CD14-positive monocyte (primary cell): ENCODE data around the gene SLC25A48. TPM values are rescaled to one million over a fixed set of nuclear protein-coding genes. Genes with fewer than 3 reads are reported as not detected.

ENCODE experiments used
- DNase-seq, 3 donors: peaks; one replicate each; pipeline ENCODE4 v3.0.0-alpha.2; 2011 to 2022
- H2AFZ ChIP-seq: 2 replicates; pipeline ENCODE4 v1.6.0; 2012; ENCODE audit warnings: mild to moderate bottlenecking, low read depth, low read length, inconsistent platforms; ENCODE audit not compliant: insufficient read depth, poor library complexity, severe bottlenecking
- H3K27ac ChIP-seq, 2 donors: 1 replicate in 1 of 2; 2 replicates in 1 of 2; pipeline ENCODE4 v1.5.1; 2012 to 2013; ENCODE audit warnings: low read length in 2 of 2, control low read depth in 1 of 2, inconsistent platforms in 1 of 2, low read depth in 1 of 2, mild to moderate bottlenecking in 1 of 2
- H3K27me3 ChIP-seq, 2 donors: one replicate each; pipeline versions ENCODE4 v1.6.0 to v1.6.1; 2011 to 2013; ENCODE audit warnings: low read length in 2 of 2; ENCODE audit not compliant: control insufficient read depth in 2 of 2, insufficient read depth in 2 of 2
- H3K36me3 ChIP-seq, 2 donors: replicated peaks in 1 of 2; 1 replicate in 1 of 2; 2 replicates in 1 of 2; pipeline versions ENCODE4 v1.5.1 to v1.6.1; 2012 to 2013; ENCODE audit warnings: low read length in 2 of 2, control low read depth in 1 of 2, inconsistent platforms in 1 of 2, mild to moderate bottlenecking in 1 of 2; ENCODE audit not compliant: insufficient read depth in 2 of 2, control insufficient read depth in 1 of 2
- H3K4me1 ChIP-seq, 2 donors: 1 replicate in 1 of 2; 2 replicates in 1 of 2; pipeline versions ENCODE4 v1.5.1 to v1.6.1; 2012 to 2013; ENCODE audit warnings: low read length in 2 of 2, control low read depth in 1 of 2, inconsistent platforms in 1 of 2, mild to moderate bottlenecking in 1 of 2, moderate library complexity in 1 of 2; ENCODE audit not compliant: insufficient read depth in 2 of 2, control insufficient read depth in 1 of 2
- H3K4me2 ChIP-seq: replicated peaks from 2 replicates; pipeline ENCODE3; 2012; ENCODE audit warnings: low read length, moderate library complexity, mild to moderate bottlenecking; ENCODE audit not compliant: poor library complexity, severe bottlenecking; ENCODE audit errors: extremely low read depth
- H3K4me3 ChIP-seq, 3 experiments: fragments of 200-600 bp in 1 of 3; sonication (generic) in 1 of 3; replicated peaks in 1 of 3; 1 replicate in 2 of 3; 2 replicates in 1 of 3; pipeline ENCODE4 v1.5.1; 2011 to 2013; ENCODE audit warnings: low read length in 3 of 3, mild to moderate bottlenecking in 3 of 3, control low read depth in 2 of 3, low read depth in 2 of 3, inconsistent platforms in 1 of 3, moderate library complexity in 1 of 3
- H3K79me2 ChIP-seq: 2 replicates; pipeline ENCODE4 v1.6.0; 2012; ENCODE audit warnings: mild to moderate bottlenecking, control low read depth, inconsistent platforms, low read length, moderate library complexity; ENCODE audit not compliant: insufficient read depth
- H3K9ac ChIP-seq: 2 replicates; pipeline ENCODE4 v1.6.0; 2017; ENCODE audit warnings: low read length, mild to moderate bottlenecking; ENCODE audit not compliant: insufficient read depth, poor library complexity, severe bottlenecking
- H3K9me3 ChIP-seq, 2 donors: replicated peaks in 1 of 2; 1 replicate in 1 of 2; 2 replicates in 1 of 2; pipeline versions ENCODE4 v1.5.1 to v1.6.1; 2012 to 2013; ENCODE audit warnings: low read length in 2 of 2, control low read depth in 1 of 2; ENCODE audit not compliant: control insufficient read depth in 1 of 2, insufficient read depth in 1 of 2
- H4K20me1 ChIP-seq: 2 replicates; pipeline ENCODE4 v1.6.0; 2012; ENCODE audit warnings: mild to moderate bottlenecking, low read length, control low read depth, moderate library complexity; ENCODE audit not compliant: insufficient read depth
- H3K27ac Mint-ChIP-seq, 7 donors: one replicate each; pipeline ENCODE4 v1.8.0; 2020; ENCODE audit warnings: mild to moderate bottlenecking in 7 of 7, mixed read lengths in 7 of 7, moderate library complexity in 6 of 7, inconsistent platforms in 2 of 7
- H3K27me3 Mint-ChIP-seq, 3 donors: one replicate each; pipeline ENCODE4 v1.8.0; 2021 to 2022; ENCODE audit warnings: low read depth in 3 of 3, mild to moderate bottlenecking in 3 of 3, mixed read lengths in 3 of 3, moderate library complexity in 3 of 3, inconsistent platforms in 1 of 3
- H3K36me3 Mint-ChIP-seq, 2 donors: one replicate each; pipeline ENCODE4 v1.8.0; 2020; ENCODE audit warnings: mixed read lengths in 2 of 2, inconsistent platforms in 1 of 2, mild to moderate bottlenecking in 1 of 2
- H3K4me1 Mint-ChIP-seq: one replicate; pipeline ENCODE4 v1.8.0; 2020; ENCODE audit warnings: mild to moderate bottlenecking, mixed read lengths
- H3K4me3 Mint-ChIP-seq, 2 donors: one replicate each; pipeline ENCODE4 v1.8.0; 2020; ENCODE audit warnings: mild to moderate bottlenecking in 2 of 2, mixed read lengths in 2 of 2, moderate library complexity in 1 of 2
- H3K9me3 Mint-ChIP-seq, 7 donors: one replicate each; pipeline ENCODE4 v1.8.0; 2020 to 2022; ENCODE audit warnings: mixed read lengths in 7 of 7, mild to moderate bottlenecking in 6 of 7, moderate library complexity in 6 of 7, inconsistent platforms in 2 of 7
- whole genome bisulfite sequencing: methylation state at CpG from one replicate; pipeline ENCODE4 v1.1.5; 2013; ENCODE audit warnings: missing lambda C conversion rate; ENCODE audit not compliant: insufficient coverage; 5-methylcytosine and 5-hydroxymethylcytosine counted together
- intact Hi-C, 2 donors: fragments of 100-400 bp; cut with micrococcal nuclease; formaldehyde crosslinking; loops; one replicate each; pipeline versions ENCODE4 v1.15.0 to v1.15.1; 2023
- polyA plus RNA-seq, 3 donors: library from polyadenylated mRNA; depleted of rRNA in 1 of 3; unstranded in 2 of 3; stranded (reverse) in 1 of 3; fragments of 300-500 nt in 2 of 3; fragments of >200 nt in 1 of 3; fragmentation: Illumina TruSeq in 2 of 3; gene quantifications; 1 replicate in 2 of 3; 2 replicates in 1 of 3; pipeline ENCODE4 v1.2.3, GENCODE V29; 2012 to 2021
- TF ChIP-seq, protein P1 (sequence below): fragments of 200-600 bp; IDR thresholded peaks from one replicate; pipeline ENCODE4 v1.8.0; 2022; ENCODE audit warnings: antibody characterized with exemption, mild to moderate bottlenecking

Gene SLC25A48
- polyA plus RNA-seq, 3 donors = not detected

DNA sequence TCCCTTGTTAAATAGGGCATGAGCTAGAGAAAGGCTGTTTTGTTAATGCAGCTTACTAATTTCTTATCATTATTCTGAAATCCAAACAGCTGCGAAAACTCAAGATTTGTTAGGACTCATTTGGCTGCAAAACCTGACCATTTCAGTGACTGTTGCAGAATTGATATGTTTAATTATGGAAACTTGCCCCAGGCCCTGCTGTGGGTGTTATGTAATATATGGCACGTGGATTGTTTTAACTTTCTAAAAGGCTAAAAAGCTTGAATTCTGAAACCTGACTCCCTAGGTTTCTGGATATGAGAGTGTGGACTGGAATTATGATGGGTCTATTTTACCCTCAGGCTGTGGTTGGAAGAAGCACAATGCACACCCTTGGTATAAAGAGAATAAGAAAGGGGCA is 56.8 kb downstream of the SLC25A48 start:
- Mint-ChIP-seq H3K27ac (no peak overlapping the region), H3K36me3 (no peaks in the 10 kb centered on the region), H3K4me3 (no peak overlapping the region), H3K4me1 (peaks cover 3% of the 10 kb centered on the region), H3K27me3 (peaks cover 21 to 32% (median 23%) of the 10 kb centered on the region in 3 donors), H3K9me3 (no peaks in the 10 kb centered on the region)
- no CpG with 5 or more reads among the region's 2 CpGs for WGBS
- no peaks in the 10 kb centered on the region for H3K36me3 ChIP-seq
- no peaks in the 10 kb centered on the region for H3K4me1 ChIP-seq
- intact Hi-C loops = no loop called here
- H2AFZ ChIP-seq = no peak overlapping the region
- H3K9me3 ChIP-seq = no peaks in the 10 kb centered on the region
- no peak overlapping the region for H3K4me2 ChIP-seq
- no peak overlapping the region for H3K27ac ChIP-seq
- no peak for DNase-seq
- peaks cover 11 to 18% of the 10 kb centered on the region in 2 donors for H3K27me3 ChIP-seq
- no peaks in the 10 kb centered on the region for H3K79me2 ChIP-seq
- no peak overlapping the region for H3K9ac ChIP-seq
- no peaks in the 10 kb centered on the region for H4K20me1 ChIP-seq
- no peak overlapping the region for H3K4me3 ChIP-seq
- TF ChIP-seq, protein P1, sequence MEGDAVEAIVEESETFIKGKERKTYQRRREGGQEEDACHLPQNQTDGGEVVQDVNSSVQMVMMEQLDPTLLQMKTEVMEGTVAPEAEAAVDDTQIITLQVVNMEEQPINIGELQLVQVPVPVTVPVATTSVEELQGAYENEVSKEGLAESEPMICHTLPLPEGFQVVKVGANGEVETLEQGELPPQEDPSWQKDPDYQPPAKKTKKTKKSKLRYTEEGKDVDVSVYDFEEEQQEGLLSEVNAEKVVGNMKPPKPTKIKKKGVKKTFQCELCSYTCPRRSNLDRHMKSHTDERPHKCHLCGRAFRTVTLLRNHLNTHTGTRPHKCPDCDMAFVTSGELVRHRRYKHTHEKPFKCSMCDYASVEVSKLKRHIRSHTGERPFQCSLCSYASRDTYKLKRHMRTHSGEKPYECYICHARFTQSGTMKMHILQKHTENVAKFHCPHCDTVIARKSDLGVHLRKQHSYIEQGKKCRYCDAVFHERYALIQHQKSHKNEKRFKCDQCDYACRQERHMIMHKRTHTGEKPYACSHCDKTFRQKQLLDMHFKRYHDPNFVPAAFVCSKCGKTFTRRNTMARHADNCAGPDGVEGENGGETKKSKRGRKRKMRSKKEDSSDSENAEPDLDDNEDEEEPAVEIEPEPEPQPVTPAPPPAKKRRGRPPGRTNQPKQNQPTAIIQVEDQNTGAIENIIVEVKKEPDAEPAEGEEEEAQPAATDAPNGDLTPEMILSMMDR = no peak

DNA sequence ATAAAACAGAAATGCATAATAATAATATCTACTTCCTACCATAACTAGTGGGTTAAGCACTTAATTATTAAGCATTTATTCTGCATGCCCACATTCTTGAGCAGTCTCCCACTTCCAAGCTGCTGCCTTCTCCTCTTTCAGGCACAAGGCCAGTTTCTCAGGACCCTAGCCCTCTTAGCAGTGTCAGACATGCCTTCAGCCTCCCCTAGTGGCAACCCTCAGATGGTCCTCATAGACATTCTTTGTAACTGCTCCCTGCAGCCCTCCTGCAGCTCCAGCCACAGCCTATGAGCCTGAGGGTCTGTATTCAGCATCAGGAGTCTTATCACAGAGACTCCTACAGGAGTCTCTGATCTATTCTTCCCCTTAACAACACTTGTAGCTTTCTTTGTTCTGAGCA is 57.3 kb downstream of the SLC25A48 start:
- no peak for DNase-seq
- H3K36me3 Mint-ChIP-seq = no peaks in the 10 kb centered on the region
- H3K27me3 ChIP-seq = peaks cover 12 to 17% of the 10 kb centered on the region in 2 donors
- H3K4me1 Mint-ChIP-seq = peaks cover 3% of the 10 kb centered on the region
- H4K20me1 ChIP-seq = no peaks in the 10 kb centered on the region
- no peaks in the 10 kb centered on the region for H3K4me1 ChIP-seq
- no peaks in the 10 kb centered on the region for H3K9me3 ChIP-seq
- no peaks in the 10 kb centered on the region for H3K9me3 Mint-ChIP-seq
- H3K4me2 ChIP-seq = no peak overlapping the region
- TF ChIP-seq, protein P1 = no peak
- intact Hi-C loops = no loop called here
- no peak overlapping the region for H3K4me3 Mint-ChIP-seq
- H2AFZ ChIP-seq = no peak overlapping the region
- no peaks in the 10 kb centered on the region for H3K79me2 ChIP-seq
- H3K27me3 Mint-ChIP-seq = peaks cover 23 to 32% (median 28%) of the 10 kb centered on the region in 3 donors
- no peak overlapping the region for H3K27ac Mint-ChIP-seq
- H3K36me3 ChIP-seq = no peaks in the 10 kb centered on the region
- no peak overlapping the region for H3K9ac ChIP-seq
- no peak overlapping the region for H3K4me3 ChIP-seq
- no peak overlapping the region for H3K27ac ChIP-seq
